Medulla oblongata (tissue), 1 donor: Measurements from ENCODE around the gene TMEM255B.
"Not testable (repeated sequence)": the region's sequence is repeated elsewhere in the genome, so short reads cannot be mapped to it uniquely, and the experiment has no call there.

Experiments
- DNase-seq: peaks from one replicate; pipeline ENCODE4 v3.0.0-alpha.2; 2015; ENCODE audit errors: extremely low spot score

The TMEM255B gene

GRCh38 chr13:113749507-113749906, 9.5 kb upstream of the TMEM255B start:
- DNase-seq, result no peak

GRCh38 chr13:113749967-113750366, 9.1 kb upstream of the TMEM255B start:
- peak; percentile 13 for DNase-seq

DNA sequence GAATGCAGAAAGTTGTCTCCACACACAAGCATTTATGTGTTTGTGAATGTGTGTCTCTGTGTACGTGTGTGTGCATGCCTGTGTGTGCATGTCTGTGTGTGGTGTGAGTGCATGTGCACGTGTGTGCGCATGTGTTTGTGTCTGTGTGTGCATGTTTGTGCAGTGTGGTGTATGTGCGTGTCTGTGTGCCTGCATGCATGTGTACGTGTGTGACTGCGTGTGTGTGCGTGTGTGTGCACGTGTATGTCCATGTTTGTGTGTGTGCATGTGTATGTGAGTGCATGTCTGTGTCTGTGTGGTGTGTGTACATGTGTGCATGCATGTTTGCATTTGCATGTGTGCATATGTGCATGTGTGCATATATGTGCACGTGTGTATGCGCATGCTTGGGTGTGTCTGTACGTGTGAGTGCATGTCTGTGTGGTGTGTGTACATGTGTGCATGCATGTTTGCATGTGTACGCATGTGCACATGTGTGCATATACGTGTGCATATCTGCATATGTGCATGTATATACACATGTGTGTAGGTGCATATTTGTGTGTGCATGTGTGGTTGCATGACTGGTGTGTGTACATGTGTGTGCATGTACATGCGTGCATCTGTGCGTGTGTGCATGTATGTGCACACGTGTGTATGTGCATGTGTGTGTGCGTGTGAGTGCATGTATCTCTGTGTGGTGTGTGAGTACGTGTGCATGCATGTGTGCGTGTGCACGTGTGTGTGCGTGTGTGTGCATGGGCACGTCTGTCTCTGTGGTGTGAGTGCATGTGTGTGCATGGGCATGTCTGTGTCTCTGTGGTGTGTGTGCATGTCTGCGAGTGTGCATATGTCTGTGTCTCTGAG, 8.2 kb upstream of the TMEM255B start:
- no peak for DNase-seq

DNA sequence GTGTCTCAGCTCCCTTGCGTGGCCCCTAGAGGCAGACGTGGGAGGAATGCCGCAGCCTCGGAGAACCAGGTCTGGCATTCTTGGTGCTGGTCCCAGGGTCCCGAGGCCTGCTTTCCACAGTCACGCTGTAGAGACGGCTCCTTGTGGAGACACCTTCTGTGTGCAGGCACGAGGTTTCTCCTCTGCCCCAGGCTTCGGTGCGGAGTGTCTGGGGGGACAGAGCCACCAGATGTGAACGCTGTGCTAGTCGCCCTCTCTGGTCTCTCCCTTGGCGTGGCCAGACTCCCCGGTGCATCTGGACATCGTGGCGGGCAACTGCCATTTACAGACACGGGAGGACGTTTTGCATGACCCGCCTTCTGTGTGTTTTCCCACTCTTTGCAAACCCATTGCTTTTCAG, 7.5 kb upstream of the TMEM255B start:
- no peak for DNase-seq

GRCh38 chr13:113752211-113752986, 6.6 kb upstream of the TMEM255B start:
- not testable (repeated sequence) for DNase-seq

GRCh38 chr13:113753171-113753570, 5.9 kb upstream of the TMEM255B start:
- DNase-seq, result no peak

DNA sequence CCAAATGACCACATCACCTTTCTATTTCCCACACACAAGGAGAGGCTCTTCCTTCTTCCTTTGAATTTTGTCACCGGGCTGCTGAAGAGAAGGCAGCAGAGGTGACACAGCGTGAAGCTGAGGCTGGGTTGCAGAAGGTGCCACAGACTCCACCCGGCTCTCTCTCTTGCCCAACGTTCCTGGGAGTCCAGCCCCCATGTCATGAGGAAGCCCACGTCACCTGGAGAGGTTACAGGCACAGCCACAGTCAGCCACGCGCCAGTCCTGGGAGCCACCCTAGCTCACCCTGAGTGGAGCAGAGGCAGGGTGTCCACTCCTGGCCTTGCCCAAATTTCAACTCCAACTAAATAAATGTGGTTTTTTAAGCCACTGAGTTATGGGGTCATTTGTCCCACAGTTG, 4.8 kb upstream of the TMEM255B start:
- no peak for DNase-seq

DNA sequence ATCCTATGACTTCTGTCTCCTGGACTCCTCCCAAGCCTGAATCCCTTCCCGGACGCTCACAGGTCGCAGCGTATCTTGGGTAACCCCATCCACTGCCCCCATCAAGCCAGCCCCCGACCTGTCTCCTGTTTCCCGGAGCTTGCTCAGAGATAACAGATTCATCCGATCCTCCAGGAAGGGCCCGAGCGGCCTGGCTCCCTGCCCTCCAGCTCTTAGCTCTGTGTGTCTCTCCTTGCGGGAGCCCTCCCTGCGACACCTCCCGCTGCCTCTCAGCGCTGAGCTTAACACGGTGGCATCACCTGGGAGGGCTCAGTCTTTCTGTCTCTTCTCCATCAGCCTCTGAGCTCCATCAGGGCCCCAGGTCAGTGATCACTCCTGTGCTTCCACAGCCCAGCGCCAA, 4.3 kb upstream of the TMEM255B start:
- no peak for DNase-seq

DNA sequence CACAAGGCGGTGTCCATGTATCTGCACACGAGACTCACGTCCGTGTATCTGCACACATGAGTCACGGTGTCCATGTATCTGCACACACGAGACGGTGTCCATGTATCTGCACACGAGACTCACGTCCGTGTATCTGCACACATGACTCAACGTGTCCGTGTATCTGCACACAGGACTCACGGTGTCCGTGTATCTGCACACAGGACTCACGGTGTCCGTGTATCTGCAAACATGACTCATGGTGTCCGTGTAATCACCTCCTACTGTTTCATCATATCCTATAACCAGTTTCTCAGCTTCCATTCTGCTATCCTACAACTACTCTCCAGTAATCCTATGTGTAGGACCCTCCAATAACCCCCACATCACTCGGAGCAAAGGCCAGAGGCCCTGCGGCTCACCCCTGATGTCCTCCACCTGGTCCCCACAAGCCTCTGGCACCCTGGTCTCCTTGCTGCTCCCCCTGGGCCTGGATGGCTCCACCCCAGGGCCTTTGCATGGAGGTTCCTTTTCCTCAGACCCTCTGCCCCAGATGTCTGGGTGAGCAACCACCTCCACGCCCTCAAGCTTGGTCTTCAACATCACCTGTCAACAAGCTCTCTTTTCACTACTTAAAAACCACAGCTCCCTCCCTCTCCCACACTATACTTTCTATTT, 2.5 kb upstream of the TMEM255B start:
- no peak for DNase-seq

GRCh38 chr13:113759525-113760137, 605 bp downstream of the TMEM255B start:
- peak; percentile 21 for DNase-seq

GRCh38 chr13:113761136-113761535, 2.1 kb downstream of the TMEM255B start:
- DNase-seq, result no peak

- DNase-seq, result no peak
Observed at GRCh38 chr13:113762075-113762474, 3.0 kb downstream of the TMEM255B start.

GRCh38 chr13:113762538-113762937, 3.5 kb downstream of the TMEM255B start:
- DNase-seq, result no peak

DNA sequence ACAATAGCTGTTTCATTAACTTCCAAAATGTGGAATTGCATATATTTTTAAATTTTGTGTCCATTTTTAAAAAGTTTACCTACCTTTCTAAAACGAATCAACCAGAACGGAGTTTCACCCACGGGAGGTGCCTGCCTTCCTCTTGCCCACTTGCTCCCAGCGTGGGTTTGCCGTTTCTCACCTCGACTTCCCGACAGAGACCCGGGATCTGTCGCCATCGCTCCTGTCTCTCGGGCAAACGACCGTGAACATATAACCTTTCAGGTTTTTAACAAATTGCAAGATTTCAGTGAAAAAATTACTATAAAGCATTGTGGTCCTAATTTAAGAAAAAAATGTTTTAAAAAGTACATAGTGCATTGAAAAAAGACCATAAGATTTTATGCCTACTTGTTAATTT, 4.2 kb downstream of the TMEM255B start:
- DNase-seq, result no peak

- DNase-seq, result no peak
Observed at GRCh38 chr13:113763961-113764792, 5.2 kb downstream of the TMEM255B start.

GRCh38 chr13:113764793-113765563, 6.0 kb downstream of the TMEM255B start:
- DNase-seq, result no peak

DNA sequence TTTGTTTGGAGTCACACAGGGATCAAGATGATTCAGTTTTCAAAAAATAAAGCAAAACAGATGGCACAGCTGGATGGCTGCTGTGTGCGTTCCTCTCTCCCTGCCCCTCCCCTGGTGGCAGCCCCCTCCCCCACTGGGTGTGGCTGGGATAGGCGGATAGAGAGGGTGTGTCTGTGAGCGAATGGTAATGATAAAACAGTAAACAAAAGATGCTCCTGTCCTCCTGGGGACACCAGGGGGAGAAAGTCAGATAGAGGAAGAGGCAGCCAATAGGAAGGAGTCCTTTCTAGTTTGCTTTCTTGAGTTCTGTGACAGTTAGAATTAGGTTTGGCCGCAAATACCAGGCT, 6.5 kb downstream of the TMEM255B start:
- no peak for DNase-seq

- no peak for DNase-seq
Observed at GRCh38 chr13:113766035-113766800, 7.2 kb downstream of the TMEM255B start.

- DNase-seq, result no peak
Observed at GRCh38 chr13:113767366-113767765, 8.3 kb downstream of the TMEM255B start.
